Measurements from ENCODE around the gene RXFP3.

GRCh38 chr5:33921002-33921401, 15.2 kb upstream of the RXFP3 start:
- TF ChIP-seq, protein P1, sequence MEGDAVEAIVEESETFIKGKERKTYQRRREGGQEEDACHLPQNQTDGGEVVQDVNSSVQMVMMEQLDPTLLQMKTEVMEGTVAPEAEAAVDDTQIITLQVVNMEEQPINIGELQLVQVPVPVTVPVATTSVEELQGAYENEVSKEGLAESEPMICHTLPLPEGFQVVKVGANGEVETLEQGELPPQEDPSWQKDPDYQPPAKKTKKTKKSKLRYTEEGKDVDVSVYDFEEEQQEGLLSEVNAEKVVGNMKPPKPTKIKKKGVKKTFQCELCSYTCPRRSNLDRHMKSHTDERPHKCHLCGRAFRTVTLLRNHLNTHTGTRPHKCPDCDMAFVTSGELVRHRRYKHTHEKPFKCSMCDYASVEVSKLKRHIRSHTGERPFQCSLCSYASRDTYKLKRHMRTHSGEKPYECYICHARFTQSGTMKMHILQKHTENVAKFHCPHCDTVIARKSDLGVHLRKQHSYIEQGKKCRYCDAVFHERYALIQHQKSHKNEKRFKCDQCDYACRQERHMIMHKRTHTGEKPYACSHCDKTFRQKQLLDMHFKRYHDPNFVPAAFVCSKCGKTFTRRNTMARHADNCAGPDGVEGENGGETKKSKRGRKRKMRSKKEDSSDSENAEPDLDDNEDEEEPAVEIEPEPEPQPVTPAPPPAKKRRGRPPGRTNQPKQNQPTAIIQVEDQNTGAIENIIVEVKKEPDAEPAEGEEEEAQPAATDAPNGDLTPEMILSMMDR (optimal IDR thresholded peaks at IDR 0.05 in 1 of 3, IDR thresholded peaks at IDR 0.05 in 1 of 3, conservative IDR thresholded peaks at IDR 0.05 in 1 of 3; ENCODE audit: extremely low read depth in 1 of 3, insufficient read depth in 2 of 3, low read length in 3 of 3) = no peak
- no peak for TF ChIP-seq EZH2 (IDR thresholded peaks at IDR 0.05; ENCODE audit: low read length)

Measured in keratinocyte (primary cell).